ENCODE data around the gene BLM. TPM values are rescaled to one million over a fixed set of nuclear protein-coding genes. Genes with fewer than 3 reads are reported as not detected.

BLM gene
- polyA plus RNA-seq, 1 of the 3 experiments (the other 2 are of a cell fraction) = 2.7 TPM

GRCh38 chr15:90789462-90789861 lies 72.3 kb downstream of the BLM start:
- POLR2A ChIA-PET = no interaction called here

More at GRCh38 chr15:90789462-90789861, 72.3 kb downstream of the BLM start:
- no peaks in the 10 kb centered on the region for H3K9me2 ChIP-seq
- H3K4me2 ChIP-seq = no peak overlapping the region
- H3K9ac ChIP-seq = no peak overlapping the region
- H3K27ac ChIP-seq (ENCODE audit: low read depth in 2 of 2, low read length in 1 of 2) = no peak overlapping the region
- no peaks in the 10 kb centered on the region for H3K9me3 ChIP-seq
- no peak for DNase-seq
- H3K4me1 ChIP-seq (ENCODE audit: control insufficient read depth in 1 of 2, insufficient read depth in 2 of 2, low read depth in 1 of 2, low read length in 1 of 2) = peaks cover 0 to 4% of the 10 kb centered on the region in 2 experiments; a peak in 1 of 4 replicates
- no peak overlapping the region for H3K4me3 ChIP-seq (ENCODE audit: low read depth in 2 of 2, low read length in 1 of 2)
- peaks cover 2 to 14% of the 10 kb centered on the region in 2 experiments for H3K36me3 ChIP-seq (replicated peaks in 1 of 2; ENCODE audit: control insufficient read depth in 1 of 2, insufficient read depth in 2 of 2, low read length in 1 of 2)
- TF ChIP-seq CHD2 (IDR thresholded peaks at IDR 0.05; ENCODE audit: low read length, partially characterized antibody) (no peak), MEF2A (IDR thresholded peaks at IDR 0.05; ENCODE audit: borderline replicate concordance, low read depth) (no peak), PBX3 (IDR thresholded peaks at IDR 0.05) (no peak), USF2 (IDR thresholded peaks at IDR 0.05; ENCODE audit: borderline replicate concordance, low read depth, low read length) (no peak), ZBTB33 (IDR thresholded peaks at IDR 0.05; ENCODE audit: borderline replicate concordance, low read depth) (no peak), RFX5 (IDR thresholded peaks at IDR 0.05; ENCODE audit: low read length) (no peak), ELF1 (IDR thresholded peaks at IDR 0.05) (no peak), NFIC (IDR thresholded peaks at IDR 0.05; ENCODE audit: borderline replicate concordance) (no peak), YY1 (IDR thresholded peaks at IDR 0.05; ENCODE audit: low read depth) (no peak), JUND (IDR thresholded peaks at IDR 0.05) (no peak), RAD21 (IDR thresholded peaks at IDR 0.05; ENCODE audit: low read length) (no peak), RCOR1 (IDR thresholded peaks at IDR 0.05; ENCODE audit: low read length) (no peak), FOSL2 (IDR thresholded peaks at IDR 0.05; ENCODE audit: borderline replicate concordance, low read depth) (no peak), SMC3 (IDR thresholded peaks at IDR 0.05; ENCODE audit: low read depth, low read length) (no peak), NRF1 (IDR thresholded peaks at IDR 0.05; ENCODE audit: low read depth, low read length) (no peak), MAX (IDR thresholded peaks at IDR 0.05; ENCODE audit: low read depth) (no peak)
- H3K79me2 ChIP-seq (ENCODE audit: insufficient read depth) = no peaks in the 10 kb centered on the region
- H3F3A ChIP-seq (replicated peaks; ENCODE audit: insufficient read depth) = peaks cover 7% of the 10 kb centered on the region
- no peaks in the 10 kb centered on the region for H3K27me3 ChIP-seq (ENCODE audit: insufficient read depth)
- WGBS (ENCODE audit: low lambda C conversion rate) = 98% methylated on average over 5 of the region's 5 CpGs
- H4K20me1 ChIP-seq (ENCODE audit: insufficient read depth) = no peaks in the 10 kb centered on the region
- no peak overlapping the region for H2AFZ ChIP-seq (ENCODE audit: low read depth)
- CTCF ChIA-PET = no interaction called here

Data from SK-N-SH (cell line).